GM10266 (cell line): ENCODE data around the gene GPX2.

ENCODE experiments used
- DNase-seq: peaks from one replicate; pipeline ENCODE4 v3.0.0; 2012; ENCODE audit errors: extremely low spot score
- TF ChIP-seq, protein P1 (sequence below): IDR thresholded peaks from 2 replicates; pipeline ENCODE4 v1.5.1; 2012; ENCODE audit warnings: mild to moderate bottlenecking, low read depth; ENCODE audit not compliant: control insufficient read depth, insufficient read depth; ENCODE audit errors: missing control alignments

The GPX2 gene

DNA sequence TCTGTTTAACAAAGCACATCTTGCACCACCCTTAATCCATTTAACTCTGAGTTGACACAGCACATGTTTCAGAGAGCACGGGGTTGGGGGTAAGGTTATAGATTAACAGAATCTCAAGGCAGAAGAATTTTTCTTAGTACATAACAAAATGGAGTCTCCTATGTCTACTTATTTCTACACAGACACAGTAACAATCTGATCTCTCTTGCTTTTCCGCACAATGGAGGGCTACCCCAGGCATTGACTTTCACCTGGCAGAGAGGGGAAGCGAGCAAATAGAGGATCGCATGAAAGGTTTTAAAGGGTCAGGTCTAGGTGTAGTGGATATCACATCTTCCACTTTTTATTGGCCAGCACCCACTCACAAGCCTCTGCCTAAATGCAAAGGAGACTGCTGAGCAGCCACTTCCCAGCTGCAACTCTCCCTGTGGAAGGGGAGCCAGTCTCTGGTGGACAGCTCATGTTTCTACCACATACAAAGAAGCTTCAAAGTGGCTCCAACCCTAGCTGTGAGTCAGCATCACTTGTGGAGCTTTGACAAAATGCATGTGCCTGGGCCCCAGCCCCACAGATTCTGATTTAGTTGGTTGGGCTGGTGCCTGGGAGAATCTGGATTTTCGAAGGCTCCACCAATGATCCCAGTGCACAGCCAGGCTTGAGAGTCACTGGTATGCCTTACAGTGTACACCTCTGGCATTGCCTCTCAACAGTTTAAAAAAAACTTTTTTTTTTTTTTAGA is 37.0 kb upstream of the GPX2 start:
- no peak for DNase-seq
- TF ChIP-seq, protein P1, sequence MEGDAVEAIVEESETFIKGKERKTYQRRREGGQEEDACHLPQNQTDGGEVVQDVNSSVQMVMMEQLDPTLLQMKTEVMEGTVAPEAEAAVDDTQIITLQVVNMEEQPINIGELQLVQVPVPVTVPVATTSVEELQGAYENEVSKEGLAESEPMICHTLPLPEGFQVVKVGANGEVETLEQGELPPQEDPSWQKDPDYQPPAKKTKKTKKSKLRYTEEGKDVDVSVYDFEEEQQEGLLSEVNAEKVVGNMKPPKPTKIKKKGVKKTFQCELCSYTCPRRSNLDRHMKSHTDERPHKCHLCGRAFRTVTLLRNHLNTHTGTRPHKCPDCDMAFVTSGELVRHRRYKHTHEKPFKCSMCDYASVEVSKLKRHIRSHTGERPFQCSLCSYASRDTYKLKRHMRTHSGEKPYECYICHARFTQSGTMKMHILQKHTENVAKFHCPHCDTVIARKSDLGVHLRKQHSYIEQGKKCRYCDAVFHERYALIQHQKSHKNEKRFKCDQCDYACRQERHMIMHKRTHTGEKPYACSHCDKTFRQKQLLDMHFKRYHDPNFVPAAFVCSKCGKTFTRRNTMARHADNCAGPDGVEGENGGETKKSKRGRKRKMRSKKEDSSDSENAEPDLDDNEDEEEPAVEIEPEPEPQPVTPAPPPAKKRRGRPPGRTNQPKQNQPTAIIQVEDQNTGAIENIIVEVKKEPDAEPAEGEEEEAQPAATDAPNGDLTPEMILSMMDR = no peak

DNA sequence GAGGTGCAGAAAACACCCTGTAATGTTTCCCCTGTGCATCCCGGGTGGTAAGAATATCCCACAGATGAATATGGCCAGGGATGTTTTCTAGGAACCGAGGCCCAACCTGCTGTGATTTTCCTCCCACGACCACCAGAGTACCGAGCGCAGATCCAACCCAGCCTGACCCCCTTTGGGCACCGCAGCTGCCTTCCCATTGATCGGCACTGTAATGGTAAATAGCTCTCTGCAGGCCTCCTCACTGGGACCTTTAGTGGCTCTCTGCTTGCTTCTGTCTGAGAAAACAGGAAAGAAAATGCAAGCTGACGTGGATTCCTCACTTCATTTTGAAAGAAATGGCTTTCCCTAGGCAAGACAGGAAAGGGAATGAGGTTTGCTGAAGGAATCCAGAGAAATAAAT is 32.0 kb upstream of the GPX2 start:
- DNase-seq = no peak
- TF ChIP-seq, protein P1 = no peak

DNA sequence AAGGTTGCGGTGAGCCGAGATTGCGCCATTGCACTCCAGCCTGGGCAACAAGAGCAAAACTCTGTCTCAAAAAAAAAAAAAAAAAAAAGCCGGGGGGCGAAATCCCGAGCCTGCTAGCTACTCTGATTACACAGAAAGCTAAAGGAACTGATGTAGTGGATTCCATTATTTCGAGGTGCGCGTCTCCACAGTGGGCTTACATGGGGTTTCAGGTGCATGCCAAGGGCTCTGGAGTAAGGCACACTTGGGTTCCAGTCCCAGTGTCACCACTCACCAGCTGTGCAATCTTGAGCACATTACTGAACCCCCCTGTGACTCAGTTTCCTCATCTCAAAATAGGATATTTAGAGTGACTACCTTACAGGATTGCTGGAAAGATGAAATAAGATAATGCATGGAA is 31.3 kb upstream of the GPX2 start:
- DNase-seq = no peak
- TF ChIP-seq, protein P1 = no peak

DNA sequence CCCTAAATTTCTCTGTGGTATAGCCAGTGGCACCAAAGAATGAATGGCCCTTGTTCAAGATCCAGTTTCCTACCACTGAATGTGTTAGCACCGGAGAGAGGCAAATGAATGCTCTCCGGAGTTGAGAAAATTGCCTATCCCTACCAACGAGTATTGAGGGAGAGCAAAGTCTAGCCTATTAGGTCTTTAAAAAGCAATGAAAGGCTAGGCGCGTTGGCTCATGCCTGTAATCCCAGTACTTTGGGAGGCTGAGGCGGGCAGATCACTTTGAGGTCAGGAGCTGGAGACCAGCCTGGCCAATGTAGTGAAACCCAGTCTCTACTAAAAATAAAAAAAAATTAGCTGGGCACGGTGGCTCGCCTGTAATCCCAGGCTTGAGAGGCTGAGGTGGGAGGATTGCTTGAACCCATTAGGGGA is 30.5 kb upstream of the GPX2 start:
- TF ChIP-seq, protein P1 = no peak
- no peak for DNase-seq

DNA sequence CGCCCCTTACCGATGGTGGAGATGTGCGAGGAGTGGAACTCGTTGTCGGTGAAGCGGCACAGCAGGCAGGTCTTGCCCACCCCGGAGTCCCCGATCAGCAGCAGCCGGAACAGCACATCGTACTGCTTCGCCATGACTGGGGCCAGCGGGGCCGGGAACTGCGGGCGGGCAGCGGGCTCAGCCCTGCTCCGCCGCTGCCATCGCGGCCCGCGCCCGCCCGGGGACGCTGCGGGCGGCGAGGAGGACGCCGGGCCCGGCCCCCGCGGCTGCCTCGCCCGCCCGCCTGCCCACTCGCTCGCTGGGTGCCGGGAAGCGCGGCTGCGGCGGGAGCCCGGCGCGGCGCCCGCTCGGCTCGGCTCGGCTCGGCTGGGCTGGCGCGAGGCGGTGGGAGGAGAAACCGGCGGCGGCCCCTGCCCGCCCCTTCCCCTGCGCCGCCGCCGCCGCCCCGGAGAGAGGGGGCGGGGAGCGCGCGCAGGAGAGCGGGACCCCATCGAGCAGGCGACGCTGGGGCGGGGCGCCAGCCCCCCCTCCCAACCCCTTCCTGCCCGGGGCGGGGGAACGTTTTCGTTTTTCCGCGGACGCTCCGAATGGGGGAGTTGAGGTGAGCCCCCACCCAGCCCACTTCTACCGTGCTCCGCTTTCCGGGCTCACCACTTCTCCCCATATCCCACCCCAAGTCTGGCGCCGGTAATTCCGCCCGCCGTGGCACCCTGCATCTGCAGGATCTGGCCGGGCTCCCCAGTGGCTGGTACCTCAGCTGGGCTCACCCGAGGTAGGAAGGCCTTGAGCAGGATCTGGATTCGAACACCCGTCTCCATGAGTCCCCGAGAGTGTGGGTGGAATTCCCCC is 29.6 kb upstream of the GPX2 start, which contains the start of gene RAB15:
RAB15 (minus strand) TSS at position 394 of the 849 bp plus-strand sequence; CDS start at position 134, 260 bp downstream.
- peak; percentile 73 for DNase-seq
- TF ChIP-seq, protein P1 = no peak

DNA sequence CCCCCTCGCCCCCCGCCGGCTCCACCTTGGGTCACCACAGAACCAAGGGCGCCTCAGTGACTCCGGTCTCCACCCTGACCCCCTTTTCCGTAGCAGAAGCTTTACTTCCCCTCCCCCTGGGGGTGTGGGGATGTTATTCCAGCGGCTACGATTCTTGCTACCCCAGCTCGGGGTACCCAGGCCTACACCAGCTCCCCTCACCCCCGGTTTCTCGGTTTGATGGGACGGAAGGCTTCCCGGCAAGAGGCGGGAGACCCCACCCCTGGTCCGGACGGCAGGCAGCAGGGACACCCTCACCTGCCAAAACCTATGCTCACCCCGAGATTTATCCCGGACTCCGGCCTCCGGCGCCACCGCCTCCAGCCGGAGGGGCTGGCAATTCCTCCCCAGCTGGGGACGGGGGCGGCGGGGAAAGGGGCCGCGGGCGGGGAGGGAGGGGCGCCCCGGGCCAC is 29.0 kb upstream of the GPX2 start:
- TF ChIP-seq, protein P1 = no peak
- DNase-seq = no peak
